ENCODE data around the gene SPCS2. TPM values are rescaled to one million over a fixed set of nuclear protein-coding genes. Genes with fewer than 3 reads are reported as not detected.

Gene SPCS2
- polyA plus RNA-seq, 1 donor from 2014 or later: 84.7 TPM

DNA sequence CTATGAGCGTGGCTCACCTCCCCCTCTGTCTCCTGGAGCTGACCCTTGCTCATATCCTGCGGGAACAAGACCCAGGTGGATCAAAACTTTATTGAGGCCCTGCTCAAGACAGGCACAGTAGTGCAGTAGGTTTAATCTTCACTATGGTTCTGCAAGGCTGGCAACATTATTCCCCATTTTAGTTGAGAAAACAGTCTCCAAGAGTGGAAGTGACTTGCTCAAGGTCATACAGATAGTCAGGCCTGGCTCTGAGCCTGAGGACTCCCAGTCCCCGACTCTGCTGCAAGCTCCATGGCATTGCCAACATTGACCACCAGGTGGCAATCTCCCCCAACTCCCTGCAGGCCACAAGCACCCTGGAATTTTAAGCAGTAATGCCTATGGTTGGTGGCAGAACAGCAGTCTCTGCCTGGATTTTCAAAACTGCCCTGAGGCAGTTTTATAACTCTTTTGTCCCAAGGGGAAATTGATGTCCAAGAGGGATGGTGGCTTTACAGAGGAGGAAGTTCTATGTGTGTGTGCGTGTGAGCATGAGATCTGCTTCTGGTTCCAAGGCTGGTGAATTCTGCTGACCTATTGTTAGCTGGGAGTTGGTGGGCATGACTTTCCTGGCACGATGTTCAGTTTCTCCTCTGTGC lies 73.8 kb downstream of the SPCS2 start:
- H3K27ac ChIP-seq (ENCODE audit: low read length): no peak overlapping the region
- H3K4me2 ChIP-seq (ENCODE audit: low read length): no peak overlapping the region
- no peaks in the 10 kb centered on the region for H3K79me2 ChIP-seq (replicated peaks; ENCODE audit: insufficient read depth, low read length)
- H3K4me3 ChIP-seq (ENCODE audit: low read length): no peak overlapping the region
- H3K9me2 ChIP-seq (ENCODE audit: insufficient read depth, low read length): no peaks in the 10 kb centered on the region
- H3K9ac ChIP-seq (ENCODE audit: low read length): no peak overlapping the region
- H2AFZ ChIP-seq (ENCODE audit: low read depth, low read length): no peak overlapping the region
- no peaks in the 10 kb centered on the region for H4K20me1 ChIP-seq (ENCODE audit: insufficient read depth)
- H3F3A ChIP-seq (ENCODE audit: insufficient read depth, low read length, poor library complexity, severe bottlenecking): no peaks in the 10 kb centered on the region
- no peaks in the 10 kb centered on the region for H3K9me3 ChIP-seq (ENCODE audit: low read length)
- TF ChIP-seq RAD21 (conservative IDR thresholded peaks at IDR 0.05) (peak; percentile 87), MXI1 (conservative IDR thresholded peaks at IDR 0.05; ENCODE audit: poor library complexity, severe bottlenecking) (no peak), EP300 (conservative IDR thresholded peaks at IDR 0.05; ENCODE audit: poor library complexity, severe bottlenecking) (no peak), SMC3 (conservative IDR thresholded peaks at IDR 0.05; ENCODE audit: poor library complexity) (peak; percentile 90), TAF1 (IDR thresholded peaks at IDR 0.05; ENCODE audit: low read depth) (no peak)
- TF ChIP-seq, protein P1, sequence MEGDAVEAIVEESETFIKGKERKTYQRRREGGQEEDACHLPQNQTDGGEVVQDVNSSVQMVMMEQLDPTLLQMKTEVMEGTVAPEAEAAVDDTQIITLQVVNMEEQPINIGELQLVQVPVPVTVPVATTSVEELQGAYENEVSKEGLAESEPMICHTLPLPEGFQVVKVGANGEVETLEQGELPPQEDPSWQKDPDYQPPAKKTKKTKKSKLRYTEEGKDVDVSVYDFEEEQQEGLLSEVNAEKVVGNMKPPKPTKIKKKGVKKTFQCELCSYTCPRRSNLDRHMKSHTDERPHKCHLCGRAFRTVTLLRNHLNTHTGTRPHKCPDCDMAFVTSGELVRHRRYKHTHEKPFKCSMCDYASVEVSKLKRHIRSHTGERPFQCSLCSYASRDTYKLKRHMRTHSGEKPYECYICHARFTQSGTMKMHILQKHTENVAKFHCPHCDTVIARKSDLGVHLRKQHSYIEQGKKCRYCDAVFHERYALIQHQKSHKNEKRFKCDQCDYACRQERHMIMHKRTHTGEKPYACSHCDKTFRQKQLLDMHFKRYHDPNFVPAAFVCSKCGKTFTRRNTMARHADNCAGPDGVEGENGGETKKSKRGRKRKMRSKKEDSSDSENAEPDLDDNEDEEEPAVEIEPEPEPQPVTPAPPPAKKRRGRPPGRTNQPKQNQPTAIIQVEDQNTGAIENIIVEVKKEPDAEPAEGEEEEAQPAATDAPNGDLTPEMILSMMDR (IDR thresholded peaks at IDR 0.05; ENCODE audit: poor library complexity, severe bottlenecking): peak; percentile 89
- TF ChIP-seq, protein P2, sequence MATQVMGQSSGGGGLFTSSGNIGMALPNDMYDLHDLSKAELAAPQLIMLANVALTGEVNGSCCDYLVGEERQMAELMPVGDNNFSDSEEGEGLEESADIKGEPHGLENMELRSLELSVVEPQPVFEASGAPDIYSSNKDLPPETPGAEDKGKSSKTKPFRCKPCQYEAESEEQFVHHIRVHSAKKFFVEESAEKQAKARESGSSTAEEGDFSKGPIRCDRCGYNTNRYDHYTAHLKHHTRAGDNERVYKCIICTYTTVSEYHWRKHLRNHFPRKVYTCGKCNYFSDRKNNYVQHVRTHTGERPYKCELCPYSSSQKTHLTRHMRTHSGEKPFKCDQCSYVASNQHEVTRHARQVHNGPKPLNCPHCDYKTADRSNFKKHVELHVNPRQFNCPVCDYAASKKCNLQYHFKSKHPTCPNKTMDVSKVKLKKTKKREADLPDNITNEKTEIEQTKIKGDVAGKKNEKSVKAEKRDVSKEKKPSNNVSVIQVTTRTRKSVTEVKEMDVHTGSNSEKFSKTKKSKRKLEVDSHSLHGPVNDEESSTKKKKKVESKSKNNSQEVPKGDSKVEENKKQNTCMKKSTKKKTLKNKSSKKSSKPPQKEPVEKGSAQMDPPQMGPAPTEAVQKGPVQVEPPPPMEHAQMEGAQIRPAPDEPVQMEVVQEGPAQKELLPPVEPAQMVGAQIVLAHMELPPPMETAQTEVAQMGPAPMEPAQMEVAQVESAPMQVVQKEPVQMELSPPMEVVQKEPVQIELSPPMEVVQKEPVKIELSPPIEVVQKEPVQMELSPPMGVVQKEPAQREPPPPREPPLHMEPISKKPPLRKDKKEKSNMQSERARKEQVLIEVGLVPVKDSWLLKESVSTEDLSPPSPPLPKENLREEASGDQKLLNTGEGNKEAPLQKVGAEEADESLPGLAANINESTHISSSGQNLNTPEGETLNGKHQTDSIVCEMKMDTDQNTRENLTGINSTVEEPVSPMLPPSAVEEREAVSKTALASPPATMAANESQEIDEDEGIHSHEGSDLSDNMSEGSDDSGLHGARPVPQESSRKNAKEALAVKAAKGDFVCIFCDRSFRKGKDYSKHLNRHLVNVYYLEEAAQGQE (IDR thresholded peaks at IDR 0.05; ENCODE audit: borderline replicate concordance): no peak
- no peaks in the 10 kb centered on the region for H3K27me3 ChIP-seq (ENCODE audit: insufficient read depth, low read depth, low read length)
- no peaks in the 10 kb centered on the region for H3K36me3 ChIP-seq (ENCODE audit: insufficient read depth, low read length)

DNA sequence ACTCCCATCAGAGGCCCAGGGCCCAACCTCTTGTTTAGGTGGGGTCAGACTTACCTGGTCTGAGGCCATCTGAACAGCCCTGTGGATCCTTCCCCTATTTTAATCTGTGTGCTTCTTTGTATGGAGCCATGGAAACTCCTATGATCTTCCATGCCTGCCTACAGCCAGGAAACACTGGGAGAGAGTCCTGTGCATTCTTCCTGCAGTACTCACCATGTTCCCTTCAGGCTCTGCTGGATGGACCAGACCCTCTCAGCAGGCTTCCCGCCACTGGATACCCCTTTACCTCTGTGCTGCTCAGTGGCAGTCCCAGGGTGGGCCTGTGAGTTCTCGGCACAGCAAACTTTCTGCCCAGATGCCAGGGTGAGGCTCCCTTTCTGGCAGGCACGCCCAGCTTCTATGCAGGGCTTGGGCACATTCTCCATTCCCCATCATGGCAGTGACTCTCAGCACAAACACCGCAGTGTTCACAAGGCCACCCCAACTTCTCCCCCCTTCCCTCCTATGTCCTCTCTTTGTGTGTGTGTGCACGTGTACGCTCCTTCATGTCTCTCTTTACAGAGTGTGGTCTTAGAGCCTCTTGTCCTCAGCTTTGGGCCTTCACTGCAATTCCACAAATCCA lies 74.5 kb downstream of the SPCS2 start:
- Histone ChIP-seq H3K4me2 (ENCODE audit: low read length) (no peak overlapping the region), H3K27me3 (ENCODE audit: insufficient read depth, low read depth, low read length) (no peaks in the 10 kb centered on the region), H3K9ac (ENCODE audit: low read length) (no peak overlapping the region), H4K20me1 (ENCODE audit: insufficient read depth) (no peaks in the 10 kb centered on the region), H3K4me3 (ENCODE audit: low read length) (no peak overlapping the region), H3K27ac (ENCODE audit: low read length) (no peak overlapping the region), H3K9me3 (ENCODE audit: low read length) (no peaks in the 10 kb centered on the region), H3K9me2 (ENCODE audit: insufficient read depth, low read length) (no peaks in the 10 kb centered on the region), H3K36me3 (ENCODE audit: insufficient read depth, low read length) (no peaks in the 10 kb centered on the region), H2AFZ (ENCODE audit: low read depth, low read length) (no peak overlapping the region), H3F3A (ENCODE audit: insufficient read depth, low read length, poor library complexity, severe bottlenecking) (no peaks in the 10 kb centered on the region), H3K79me2 (replicated peaks; ENCODE audit: insufficient read depth, low read length) (no peaks in the 10 kb centered on the region)
- TF ChIP-seq MXI1 (conservative IDR thresholded peaks at IDR 0.05; ENCODE audit: poor library complexity, severe bottlenecking) (no peak), EP300 (conservative IDR thresholded peaks at IDR 0.05; ENCODE audit: poor library complexity, severe bottlenecking) (no peak), RAD21 (conservative IDR thresholded peaks at IDR 0.05) (no peak), POLR2AphosphoS5 (IDR thresholded peaks at IDR 0.05) (no peak), TAF1 (IDR thresholded peaks at IDR 0.05; ENCODE audit: low read depth) (no peak)
- TF ChIP-seq, protein P1 (IDR thresholded peaks at IDR 0.05; ENCODE audit: poor library complexity, severe bottlenecking): no peak
- TF ChIP-seq, protein P2 (IDR thresholded peaks at IDR 0.05; ENCODE audit: borderline replicate concordance): no peak

All from neural cell (in vitro differentiated cells).